Fibroblast of the aortic adventitia (primary cell): ENCODE measurements around the gene ORC1. TPM values are rescaled to one million over a fixed set of nuclear protein-coding genes. Genes with fewer than 3 reads are reported as not detected.

Source experiments
- DNase-seq: peaks from one replicate; pipeline ENCODE4 v3.0.0-alpha.2; 2010; ENCODE audit warnings: low read depth
- H3K4me3 ChIP-seq: 2 replicates; pipeline ENCODE4 v1.5.1; 2011; ENCODE audit warnings: low read depth, mild to moderate bottlenecking, control low read depth, low read length, moderate library complexity
- CTCF ChIP-seq: IDR thresholded peaks from 2 replicates; pipeline ENCODE4 v1.5.1; 2011; ENCODE audit warnings: mild to moderate bottlenecking, low read length, control low read depth, inconsistent platforms; ENCODE audit not compliant: insufficient read depth
- total RNA-seq: library from RNA; depleted of rRNA; stranded (reverse); fragments of >200 nt; gene quantifications from 2 replicates; pipeline ENCODE4 v1.2.3, GENCODE V29; 2012; ENCODE audit warnings: low replicate concordance

The ORC1 gene
- total RNA-seq, 1 donor, result 12.6 TPM

- no peak overlapping the region for H3K4me3 ChIP-seq
- no peak for DNase-seq
- TF ChIP-seq CTCF, result no peak
Observed at GRCh38 chr1:52334906-52335528, 69.2 kb downstream of the ORC1 start.

GRCh38 chr1:52332411-52332810 lies 71.8 kb downstream of the ORC1 start:
- TF ChIP-seq CTCF, result no peak
- DNase-seq, result no peak
- H3K4me3 ChIP-seq, result no peak overlapping the region

GRCh38 chr1:52328615-52329014 lies 75.6 kb downstream of the ORC1 start:
- no peak overlapping the region for H3K4me3 ChIP-seq
- DNase-seq, result no peak
- no peak for TF ChIP-seq CTCF

- TF ChIP-seq CTCF, result no peak
- DNase-seq, result no peak
- H3K4me3 ChIP-seq, result no peak overlapping the region
Observed at GRCh38 chr1:52325786-52326185, 78.4 kb downstream of the ORC1 start.

- DNase-seq, result no peak
- no peak overlapping the region for H3K4me3 ChIP-seq
- no peak for TF ChIP-seq CTCF
Observed at GRCh38 chr1:52323731-52324130, 80.5 kb downstream of the ORC1 start.

Other genes with a start within 250 kb of the ORC1 start
- 25.5 and 26.4 TPM in 2 replicates for gene CC2D1B, start 38.2 kb downstream of the ORC1 start, total RNA-seq
- 8.7 and 12.4 TPM in 2 replicates for gene PRPF38A, start 179 bp upstream of the ORC1 start, total RNA-seq
- gene TUT4, start 148.7 kb upstream of the ORC1 start, total RNA-seq, result 42.5 and 53.7 TPM in 2 replicates
- 10.8 and 31.0 TPM in 2 replicates for gene GPX7, start 197.9 kb upstream of the ORC1 start, total RNA-seq
- gene SHISAL2A, start 228.7 kb upstream of the ORC1 start, total RNA-seq, result not detected in 2 replicates